GM15510 (cell line): ENCODE results near the gene FRK.

Experiments
- POLR2A ChIP-seq: IDR thresholded peaks from 3 replicates; pipeline ENCODE4 v1.6.1; 2011; ENCODE audit warnings: borderline replicate concordance; ENCODE audit not compliant: insufficient read length; ENCODE audit errors: extremely low read depth

Gene FRK

GRCh38 chr6:116028233-116028632 is 32.5 kb downstream of the FRK start:
- no peak for TF ChIP-seq POLR2A

GRCh38 chr6:116027801-116028200 is 32.9 kb downstream of the FRK start:
- TF ChIP-seq POLR2A: no peak

- no peak for TF ChIP-seq POLR2A
Observed at GRCh38 chr6:116025405-116025804, 35.3 kb downstream of the FRK start.

GRCh38 chr6:116022841-116023445 is 37.7 kb downstream of the FRK start:
- TF ChIP-seq POLR2A: no peak

GRCh38 chr6:116020738-116021137 is 40.0 kb downstream of the FRK start:
- TF ChIP-seq POLR2A: no peak

GRCh38 chr6:116019428-116019827 is 41.3 kb downstream of the FRK start:
- TF ChIP-seq POLR2A: no peak

- TF ChIP-seq POLR2A: no peak
Observed at GRCh38 chr6:116018976-116019375, 41.7 kb downstream of the FRK start.

- no peak for TF ChIP-seq POLR2A
Observed at GRCh38 chr6:116017546-116018295, 43.0 kb downstream of the FRK start.

GRCh38 chr6:116016846-116017545 is 43.7 kb downstream of the FRK start:
- no peak for TF ChIP-seq POLR2A

GRCh38 chr6:116015983-116016382 is 44.7 kb downstream of the FRK start:
- TF ChIP-seq POLR2A: no peak

GRCh38 chr6:116015561-116015960 is 45.1 kb downstream of the FRK start:
- no peak for TF ChIP-seq POLR2A

- TF ChIP-seq POLR2A: no peak
Observed at GRCh38 chr6:116012951-116013350, 47.7 kb downstream of the FRK start.

- TF ChIP-seq POLR2A: no peak
Observed at GRCh38 chr6:116012471-116012949, 48.2 kb downstream of the FRK start.

- TF ChIP-seq POLR2A: no peak
Observed at GRCh38 chr6:116011520-116011919, 49.2 kb downstream of the FRK start.

- no peak for TF ChIP-seq POLR2A
Observed at GRCh38 chr6:116010790-116011401, 49.8 kb downstream of the FRK start.
